Panc1 (cell line): ENCODE results near the gene CCDC146. TPM values are rescaled to one million over a fixed set of nuclear protein-coding genes. Genes with fewer than 3 reads are reported as not detected.

Experiments
- ATAC-seq: fragments of 200-7000 bp; cut with Tn5 transposase; 2 replicates; pipeline ENCODE4 v1.9.1; 2020; ENCODE audit warnings: mild to moderate bottlenecking, moderate library complexity
- BruUV-seq: library from RNA; stranded (reverse); fragments of 400-500 nt; replicated peaks from 2 replicates; lab custom pipeline; 2021; lab: Mats Ljungman, UMichigan
- CTCF ChIA-PET: fragments of 300-600 bp; sonication (Branson Sonifier 250); formaldehyde crosslinking; loops from one replicate; lab custom pipeline; 2022; ENCODE audit warnings: antibody characterized with exemption; lab: Charles Lee
- POLR2A ChIA-PET: fragments of 300-600 bp; sonication (Branson Sonifier 250); formaldehyde crosslinking; loops from one replicate; lab custom pipeline; 2022; ENCODE audit warnings: antibody characterized with exemption; lab: Charles Lee
- DNase-seq: peaks from one replicate; pipeline ENCODE4 v3.0.0-alpha.2; 2010; ENCODE audit warnings: low read depth, low spot score
- H3K27ac ChIP-seq: 2 replicates; pipeline ENCODE4 v1.5.1; 2011; ENCODE audit warnings: mild to moderate bottlenecking, low read length, inconsistent platforms
- H3K27me3 ChIP-seq: fragments of 200-500 bp; sonication (Bioruptor generic); 2 replicates; pipeline ENCODE4 v1.6.0; 2014; ENCODE audit warnings: low read length, inconsistent platforms; ENCODE audit not compliant: control insufficient read depth, insufficient read depth
- H3K36me3 ChIP-seq: fragments of 200-500 bp; sonication (Bioruptor generic); 2 replicates; pipeline ENCODE4 v1.5.1; 2014; ENCODE audit warnings: inconsistent platforms, mild to moderate bottlenecking, low read length, moderate library complexity; ENCODE audit not compliant: control insufficient read depth, insufficient read depth
- H3K4me1 ChIP-seq: 2 replicates; pipeline ENCODE4 v1.5.1; 2011; ENCODE audit warnings: inconsistent platforms, mild to moderate bottlenecking, low read length, moderate library complexity; ENCODE audit not compliant: control insufficient read depth, insufficient read depth
- H3K4me3 ChIP-seq, 2 experiments: 2 replicates each; pipeline ENCODE4 v1.5.1; 2011 to 2012; ENCODE audit warnings: low read depth in 2 of 2, low read length in 2 of 2, mild to moderate bottlenecking in 2 of 2, inconsistent platforms in 1 of 2, moderate library complexity in 1 of 2
- H3K9me3 ChIP-seq: fragments of 200-500 bp; sonication (Bioruptor generic); 2 replicates; pipeline ENCODE4 v1.5.1; 2014; ENCODE audit warnings: low read depth, mild to moderate bottlenecking, inconsistent platforms, low read length, moderate library complexity; ENCODE audit not compliant: control insufficient read depth, insufficient read depth
- POLR2AphosphoS5 ChIP-seq: IDR thresholded peaks from 2 replicates; pipeline ENCODE4 v1.6.1; 2012; ENCODE audit warnings: mild to moderate bottlenecking, low read depth, low read length, moderate library complexity
- SIN3A ChIP-seq: IDR thresholded peaks from 2 replicates; pipeline ENCODE4 v1.6.1; 2012; ENCODE audit warnings: low read depth, mild to moderate bottlenecking, low read length, moderate library complexity, borderline replicate concordance; ENCODE audit not compliant: insufficient read depth
- TCF7L2 ChIP-seq: IDR thresholded peaks from 2 replicates; pipeline ENCODE4 v1.6.1; 2011; ENCODE audit warnings: mild to moderate bottlenecking, low read depth, low read length, inconsistent platforms
- in situ Hi-C: cut with HindIII; loops from 2 replicates; pipeline ENCODE4 v1.10.0; 2016; ENCODE audit warnings: low sequenced_read_pairs, low pct_unique_long_range_greater_than_20kb
- intact Hi-C: fragments of 100-400 bp; cut with micrococcal nuclease; formaldehyde crosslinking; loops from one replicate; pipeline ENCODE4 v1.10.0; 2022; ENCODE audit not compliant: unreplicated experiment
- total RNA-seq: library from RNA; stranded (reverse); gene quantifications from one replicate; pipeline ENCODE4 v1.2.1, GENCODE V29; 2021; ENCODE audit not compliant: unreplicated experiment
- TF ChIP-seq, protein P1 (sequence below), 2 experiments: IDR thresholded peaks; 2 replicates each; pipeline ENCODE4 v1.6.1; 2011 to 2012; ENCODE audit warnings: low read depth in 2 of 2, control low read depth in 1 of 2, low read length in 1 of 2, mild to moderate bottlenecking in 1 of 2, moderate library complexity in 1 of 2; ENCODE audit not compliant: insufficient read depth in 1 of 2
- TF ChIP-seq, protein P2 (sequence below): fragments of 450-650 bp; IDR thresholded peaks from 2 replicates; pipeline ENCODE4 v1.5.1; 2017; ENCODE audit warnings: mild to moderate bottlenecking

The CCDC146 gene
- total RNA-seq, 1 experiment from 2014 or later, result 1.2 TPM

DNA sequence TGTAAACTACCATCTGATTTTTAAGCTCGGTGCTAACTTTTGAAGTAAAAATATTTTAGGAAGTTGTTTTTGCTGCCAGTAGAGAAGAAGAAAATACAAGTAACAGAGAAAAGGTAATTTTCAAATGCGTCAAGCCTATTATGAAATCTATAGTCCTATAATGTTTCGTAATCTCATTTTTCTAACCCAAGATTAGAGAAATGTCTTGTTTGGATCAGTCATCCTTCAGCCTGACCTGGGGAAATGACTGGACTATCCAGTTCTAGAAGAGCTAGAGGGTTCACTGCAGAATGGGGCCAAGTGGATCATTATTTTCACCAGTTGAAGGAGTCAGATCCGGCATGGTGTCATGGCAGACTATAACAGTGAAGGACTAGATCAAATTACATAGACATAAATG is 139.9 kb downstream of the CCDC146 start:
- no peaks in the 10 kb centered on the region for H3K4me1 ChIP-seq
- intact Hi-C loops (no loop called here), in situ Hi-C loops (no loop called here)
- BruUV-seq, result no TSS peak
- ATAC-seq, result no peak
- ChIA-PET POLR2A (no interaction called here), CTCF (no interaction called here)
- TF ChIP-seq, protein P1, sequence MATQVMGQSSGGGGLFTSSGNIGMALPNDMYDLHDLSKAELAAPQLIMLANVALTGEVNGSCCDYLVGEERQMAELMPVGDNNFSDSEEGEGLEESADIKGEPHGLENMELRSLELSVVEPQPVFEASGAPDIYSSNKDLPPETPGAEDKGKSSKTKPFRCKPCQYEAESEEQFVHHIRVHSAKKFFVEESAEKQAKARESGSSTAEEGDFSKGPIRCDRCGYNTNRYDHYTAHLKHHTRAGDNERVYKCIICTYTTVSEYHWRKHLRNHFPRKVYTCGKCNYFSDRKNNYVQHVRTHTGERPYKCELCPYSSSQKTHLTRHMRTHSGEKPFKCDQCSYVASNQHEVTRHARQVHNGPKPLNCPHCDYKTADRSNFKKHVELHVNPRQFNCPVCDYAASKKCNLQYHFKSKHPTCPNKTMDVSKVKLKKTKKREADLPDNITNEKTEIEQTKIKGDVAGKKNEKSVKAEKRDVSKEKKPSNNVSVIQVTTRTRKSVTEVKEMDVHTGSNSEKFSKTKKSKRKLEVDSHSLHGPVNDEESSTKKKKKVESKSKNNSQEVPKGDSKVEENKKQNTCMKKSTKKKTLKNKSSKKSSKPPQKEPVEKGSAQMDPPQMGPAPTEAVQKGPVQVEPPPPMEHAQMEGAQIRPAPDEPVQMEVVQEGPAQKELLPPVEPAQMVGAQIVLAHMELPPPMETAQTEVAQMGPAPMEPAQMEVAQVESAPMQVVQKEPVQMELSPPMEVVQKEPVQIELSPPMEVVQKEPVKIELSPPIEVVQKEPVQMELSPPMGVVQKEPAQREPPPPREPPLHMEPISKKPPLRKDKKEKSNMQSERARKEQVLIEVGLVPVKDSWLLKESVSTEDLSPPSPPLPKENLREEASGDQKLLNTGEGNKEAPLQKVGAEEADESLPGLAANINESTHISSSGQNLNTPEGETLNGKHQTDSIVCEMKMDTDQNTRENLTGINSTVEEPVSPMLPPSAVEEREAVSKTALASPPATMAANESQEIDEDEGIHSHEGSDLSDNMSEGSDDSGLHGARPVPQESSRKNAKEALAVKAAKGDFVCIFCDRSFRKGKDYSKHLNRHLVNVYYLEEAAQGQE (IDR thresholded peaks at IDR 0.05; ENCODE audit: insufficient read depth in 1 of 2, low read depth in 2 of 2, low read length in 1 of 2), result no peak
- TF ChIP-seq, protein P2, sequence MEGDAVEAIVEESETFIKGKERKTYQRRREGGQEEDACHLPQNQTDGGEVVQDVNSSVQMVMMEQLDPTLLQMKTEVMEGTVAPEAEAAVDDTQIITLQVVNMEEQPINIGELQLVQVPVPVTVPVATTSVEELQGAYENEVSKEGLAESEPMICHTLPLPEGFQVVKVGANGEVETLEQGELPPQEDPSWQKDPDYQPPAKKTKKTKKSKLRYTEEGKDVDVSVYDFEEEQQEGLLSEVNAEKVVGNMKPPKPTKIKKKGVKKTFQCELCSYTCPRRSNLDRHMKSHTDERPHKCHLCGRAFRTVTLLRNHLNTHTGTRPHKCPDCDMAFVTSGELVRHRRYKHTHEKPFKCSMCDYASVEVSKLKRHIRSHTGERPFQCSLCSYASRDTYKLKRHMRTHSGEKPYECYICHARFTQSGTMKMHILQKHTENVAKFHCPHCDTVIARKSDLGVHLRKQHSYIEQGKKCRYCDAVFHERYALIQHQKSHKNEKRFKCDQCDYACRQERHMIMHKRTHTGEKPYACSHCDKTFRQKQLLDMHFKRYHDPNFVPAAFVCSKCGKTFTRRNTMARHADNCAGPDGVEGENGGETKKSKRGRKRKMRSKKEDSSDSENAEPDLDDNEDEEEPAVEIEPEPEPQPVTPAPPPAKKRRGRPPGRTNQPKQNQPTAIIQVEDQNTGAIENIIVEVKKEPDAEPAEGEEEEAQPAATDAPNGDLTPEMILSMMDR, result no peak
- no peak for TF ChIP-seq SIN3A
- TF ChIP-seq TCF7L2, result no peak
- TF ChIP-seq POLR2AphosphoS5, result no peak
- H3K9me3 ChIP-seq, result no peaks in the 10 kb centered on the region
- no peaks in the 10 kb centered on the region for H3K36me3 ChIP-seq
- DNase-seq, result no peak
- H3K27me3 ChIP-seq, result no peaks in the 10 kb centered on the region; the same call in 1 of the 2 replicates
- no peak overlapping the region for H3K4me3 ChIP-seq
- no peak overlapping the region for H3K27ac ChIP-seq

DNA sequence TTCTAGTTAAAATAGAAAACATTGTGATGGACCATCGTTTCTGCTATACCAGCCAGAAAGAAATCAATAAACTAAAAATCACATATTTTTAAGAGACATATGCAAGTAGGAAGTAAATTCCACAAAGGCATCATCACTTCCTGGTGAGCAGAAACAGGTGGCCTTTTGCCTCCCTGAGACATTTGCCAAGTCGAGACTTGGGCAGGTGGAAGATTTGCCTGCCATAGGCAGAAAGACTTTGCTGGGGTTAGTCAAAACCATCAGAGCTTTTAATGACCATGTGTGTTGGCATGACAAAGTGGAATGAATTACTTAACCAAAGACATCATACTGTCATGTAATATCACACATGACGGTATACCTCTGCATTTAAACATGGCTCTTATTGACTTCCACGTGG is 143.3 kb downstream of the CCDC146 start:
- in situ Hi-C loops (no loop called here), intact Hi-C loops (no loop called here)
- ChIA-PET CTCF (no interaction called here), POLR2A (no interaction called here)
- no peaks in the 10 kb centered on the region for H3K36me3 ChIP-seq
- H3K27ac ChIP-seq, result no peak overlapping the region
- H3K27me3 ChIP-seq, result peaks cover 3% of the 10 kb centered on the region; the same call in 1 of the 2 replicates
- H3K9me3 ChIP-seq, result no peaks in the 10 kb centered on the region
- H3K4me1 ChIP-seq, result no peaks in the 10 kb centered on the region
- ATAC-seq, result no peak
- no peak overlapping the region for H3K4me3 ChIP-seq
- TF ChIP-seq TCF7L2, result no peak
- TF ChIP-seq POLR2AphosphoS5, result no peak
- TF ChIP-seq, protein P1 (IDR thresholded peaks at IDR 0.05; ENCODE audit: insufficient read depth in 1 of 2, low read depth in 2 of 2, low read length in 1 of 2), result no peak
- no peak for DNase-seq
- no TSS peak for BruUV-seq
